ENCODE measurements around the gene SAMD9L.
"Not testable (repeated sequence)": the region's sequence is repeated elsewhere in the genome, so short reads cannot be mapped to it uniquely, and the experiment has no call there.

Gene SAMD9L

DNA sequence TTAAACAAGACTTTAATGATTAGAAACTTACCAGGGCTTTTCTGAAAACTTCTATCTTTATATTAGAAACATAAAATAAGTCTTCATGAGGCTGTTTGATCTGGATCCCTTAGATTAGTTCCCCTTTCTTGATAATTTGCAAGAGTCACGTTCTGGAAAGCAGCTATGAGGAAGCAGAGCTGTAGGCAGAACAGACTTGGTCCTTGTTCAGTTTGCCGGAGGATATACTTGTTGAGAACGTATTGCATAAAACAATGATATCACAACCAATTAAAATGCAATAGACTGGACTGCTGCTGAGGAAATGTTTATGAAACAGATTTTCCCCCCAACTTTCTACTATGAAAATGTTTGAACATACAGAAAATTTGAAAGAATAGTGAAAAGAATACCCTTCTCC, 2.8 kb downstream of the SAMD9L start:
- FAIRE-seq = no peak

DNA sequence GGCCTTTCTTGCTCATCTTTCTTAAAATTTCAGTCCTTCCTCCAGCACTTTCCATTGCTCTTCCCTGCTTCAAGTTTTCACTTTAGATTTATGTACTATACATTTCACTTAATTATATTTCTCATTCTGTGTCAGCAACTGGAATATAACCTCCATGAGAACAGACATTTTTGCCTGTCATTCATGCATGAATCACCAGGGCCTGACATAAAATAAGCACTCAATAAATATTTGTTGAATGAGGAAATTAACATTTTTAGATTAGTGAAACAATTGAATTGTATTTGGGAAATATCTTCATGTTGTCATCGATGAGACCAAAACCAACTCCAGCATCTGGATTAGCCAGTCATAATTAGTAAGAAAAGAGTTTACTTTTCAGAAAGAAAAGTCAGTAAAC, 6.1 kb downstream of the SAMD9L start:
- no peak for FAIRE-seq

DNA sequence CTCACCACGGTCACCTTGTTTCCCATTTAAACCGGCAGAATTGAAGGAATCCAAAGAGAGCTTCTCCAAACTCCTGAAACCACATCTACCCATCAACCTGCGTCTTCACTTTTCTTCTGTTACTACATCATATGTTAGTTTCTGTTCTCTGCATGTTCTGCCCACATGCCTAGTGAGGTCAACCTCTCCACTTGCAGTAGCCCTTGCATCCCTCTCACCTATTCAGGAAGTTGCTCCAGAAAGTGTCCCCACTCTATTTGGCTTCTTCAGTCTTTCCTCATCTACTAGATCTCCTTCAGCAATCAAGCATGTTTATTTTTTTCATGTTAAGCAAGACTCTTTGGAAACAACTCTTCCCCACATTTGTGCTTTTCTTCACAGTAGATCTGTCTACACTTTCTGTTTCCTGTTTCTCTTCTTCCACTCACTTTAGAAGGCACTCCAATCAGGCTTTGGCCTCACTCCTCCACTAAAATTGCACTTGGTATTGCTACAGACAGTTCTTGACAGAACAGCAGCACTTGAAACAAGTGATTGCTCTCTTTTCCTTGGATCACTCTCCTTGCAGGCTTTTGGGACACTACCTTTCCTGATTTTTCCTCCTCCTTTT, 7.5 kb downstream of the SAMD9L start:
- FAIRE-seq = no peak

DNA sequence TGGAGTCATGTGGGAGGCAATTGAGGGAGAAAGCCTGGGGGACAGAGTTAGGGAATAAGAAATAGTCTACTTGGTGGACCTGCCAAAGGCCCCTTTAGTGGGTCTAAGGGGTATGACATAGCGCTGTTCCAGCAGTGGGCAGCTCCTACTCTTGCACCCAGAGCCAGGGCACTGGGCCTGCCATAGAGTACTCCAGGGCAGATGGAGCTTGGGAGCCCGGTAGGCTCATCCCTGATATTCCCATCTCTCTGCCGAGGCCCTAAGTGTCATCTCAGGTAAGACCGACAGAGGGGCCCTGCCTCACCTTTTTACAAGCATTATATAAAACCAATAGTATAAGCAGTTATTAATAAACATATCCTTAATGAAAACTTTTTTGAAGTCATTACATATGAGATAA, 9.6 kb downstream of the SAMD9L start:
- FAIRE-seq = no peak

DNA sequence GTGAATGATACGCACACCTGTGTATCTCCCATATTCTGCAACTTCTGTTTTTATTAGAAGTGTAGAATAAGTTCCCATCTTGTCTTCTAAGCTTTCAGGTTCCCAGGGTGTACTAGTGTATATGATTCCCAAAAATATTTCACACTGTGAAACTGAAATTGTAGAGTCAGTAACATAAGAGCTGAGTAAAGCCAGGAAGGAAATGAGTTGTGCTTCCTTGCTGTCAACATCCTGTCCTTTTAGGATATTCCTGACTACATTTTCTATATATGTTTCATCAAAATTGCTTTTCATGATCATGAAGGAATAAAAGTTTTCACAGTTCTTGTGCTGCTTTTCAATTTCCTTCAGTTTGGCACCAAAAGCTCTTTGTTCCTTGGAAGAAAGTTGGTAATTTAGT, 15.2 kb downstream of the SAMD9L start:
- FAIRE-seq = no peak

DNA sequence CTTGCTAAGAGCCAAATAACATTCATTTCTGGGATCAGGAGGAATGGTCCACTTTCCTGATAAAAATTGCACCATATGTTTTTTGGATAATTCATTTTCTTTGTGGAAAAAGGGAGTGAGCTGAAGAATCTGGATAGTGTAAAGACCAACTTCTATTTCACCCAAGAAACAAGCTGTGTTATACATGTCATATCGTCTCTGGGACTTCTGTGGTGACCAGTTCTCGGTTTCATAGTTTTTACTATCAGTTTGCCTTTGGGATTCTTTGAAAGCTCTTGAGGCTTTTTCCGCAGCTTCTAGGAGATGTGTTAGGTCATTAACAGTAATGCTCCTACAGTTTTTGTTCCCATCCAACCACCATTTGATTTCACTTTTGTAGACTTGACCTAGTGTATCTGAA, 16.0 kb downstream of the SAMD9L start:
- FAIRE-seq = no peak

DNA sequence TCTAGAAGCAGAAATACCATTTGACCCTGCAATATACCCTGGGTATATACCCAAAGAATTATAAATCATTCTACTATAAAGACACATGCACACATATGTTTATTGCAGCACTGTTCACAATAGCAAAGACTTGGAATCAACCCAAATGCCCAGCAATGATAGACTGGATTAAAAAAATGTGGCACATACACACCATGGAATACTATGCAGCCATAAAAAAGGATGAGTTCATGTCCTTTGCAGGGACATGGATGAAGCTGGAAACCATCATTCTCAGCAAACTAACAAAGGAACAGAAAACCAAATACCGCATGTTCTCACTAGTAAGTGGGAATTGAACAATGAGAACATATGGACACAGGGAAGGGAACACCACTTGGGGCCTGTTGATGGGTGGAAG, 21.2 kb downstream of the SAMD9L start:
- FAIRE-seq = not testable (repeated sequence)

DNA sequence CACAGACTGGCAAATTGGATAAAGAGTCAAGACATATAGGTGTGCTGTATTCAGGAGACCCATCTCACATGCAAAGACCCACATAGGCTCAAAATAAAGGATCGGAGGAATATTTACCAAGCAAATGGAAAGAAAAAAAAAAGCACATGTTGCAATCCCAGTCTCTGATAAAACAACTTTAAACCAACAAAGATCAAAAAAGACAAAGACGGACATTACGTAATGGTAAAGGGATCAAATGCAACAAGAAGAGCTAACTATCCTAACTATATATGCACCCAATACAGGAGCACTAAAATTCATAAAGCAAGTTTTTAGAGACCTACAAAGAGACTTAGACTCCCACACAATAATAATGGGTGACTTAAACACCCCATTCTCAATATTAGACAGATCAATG, 24.7 kb downstream of the SAMD9L start:
- not testable (repeated sequence) for FAIRE-seq

DNA sequence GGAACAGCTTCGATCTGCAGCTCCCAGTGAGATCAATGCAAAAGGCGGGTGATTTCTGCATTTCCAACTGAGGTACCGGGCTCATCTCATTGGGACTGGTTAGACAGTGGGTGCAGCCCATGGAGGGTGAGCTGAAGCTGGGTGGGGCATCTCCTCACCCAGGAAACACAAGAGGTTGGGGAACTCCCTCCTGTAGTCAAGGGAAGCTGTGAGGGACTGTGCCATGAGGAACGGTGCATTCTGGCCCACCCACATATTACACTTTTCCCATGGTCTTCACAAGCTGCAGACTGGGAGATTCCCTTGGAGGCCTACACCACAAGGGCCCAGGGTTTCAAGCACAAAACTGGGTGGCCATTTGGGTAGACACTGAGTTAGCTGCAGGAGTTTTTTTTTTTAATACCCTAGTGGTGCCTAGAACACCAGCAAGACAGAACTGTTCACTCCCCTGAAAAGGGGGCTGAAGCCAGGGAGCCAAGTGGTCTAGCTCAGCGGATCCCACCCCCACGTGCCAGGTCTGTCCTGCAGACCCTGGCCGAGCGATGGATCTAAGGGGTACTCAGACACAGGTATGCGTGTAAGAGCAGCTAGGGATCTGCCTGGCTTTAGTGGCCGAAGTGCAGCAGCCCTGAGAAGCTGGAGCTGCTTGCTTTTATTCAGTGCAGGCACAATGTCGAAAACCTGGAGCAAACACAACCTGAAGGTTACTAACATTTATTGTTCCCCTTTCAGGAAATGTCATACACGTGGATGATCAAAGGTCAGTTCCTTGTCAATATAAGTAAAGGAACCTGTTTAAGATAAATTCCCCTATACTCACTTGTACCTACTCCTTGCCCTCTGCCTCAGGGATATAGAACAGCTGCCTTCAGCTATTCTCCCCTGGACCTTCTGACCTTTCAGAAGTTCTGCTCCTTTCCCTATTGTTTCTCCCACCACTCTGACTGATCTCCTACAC, 27.3 kb downstream of the SAMD9L start:
- no peak for FAIRE-seq

DNA sequence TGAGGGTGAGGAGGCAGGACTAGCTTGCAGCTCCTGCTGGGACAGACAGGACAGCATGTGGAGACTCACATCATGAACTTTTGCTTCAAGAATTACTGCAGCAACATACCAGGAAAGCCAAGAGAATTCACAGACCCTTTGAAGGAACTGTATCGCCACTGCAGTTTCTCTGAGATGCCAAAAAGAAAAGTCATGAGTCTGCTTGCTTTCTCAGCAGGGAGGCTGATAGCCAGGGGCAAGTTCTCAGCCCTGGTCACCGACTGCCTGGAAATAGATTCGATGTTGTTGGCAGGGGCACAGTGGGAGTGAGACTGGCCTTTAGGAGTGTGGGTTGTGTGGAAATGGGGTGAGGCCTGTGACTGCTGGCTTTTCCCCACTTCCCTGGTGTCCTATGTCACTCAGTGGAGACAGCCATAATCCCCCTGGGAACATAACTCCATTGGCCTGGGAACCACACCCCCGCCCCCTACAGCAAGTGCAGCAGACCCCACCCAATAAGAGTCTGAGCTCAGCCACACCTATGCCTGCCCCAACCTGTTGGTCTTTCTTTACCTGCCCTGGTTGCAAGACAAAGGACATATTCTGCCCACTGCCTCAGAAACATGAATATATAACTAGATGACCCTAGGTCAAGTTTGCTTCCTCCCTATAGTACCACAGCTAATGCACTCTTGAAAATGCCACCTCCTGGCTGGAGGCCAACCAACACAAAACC, 28.8 kb downstream of the SAMD9L start:
- no peak for FAIRE-seq

DNA sequence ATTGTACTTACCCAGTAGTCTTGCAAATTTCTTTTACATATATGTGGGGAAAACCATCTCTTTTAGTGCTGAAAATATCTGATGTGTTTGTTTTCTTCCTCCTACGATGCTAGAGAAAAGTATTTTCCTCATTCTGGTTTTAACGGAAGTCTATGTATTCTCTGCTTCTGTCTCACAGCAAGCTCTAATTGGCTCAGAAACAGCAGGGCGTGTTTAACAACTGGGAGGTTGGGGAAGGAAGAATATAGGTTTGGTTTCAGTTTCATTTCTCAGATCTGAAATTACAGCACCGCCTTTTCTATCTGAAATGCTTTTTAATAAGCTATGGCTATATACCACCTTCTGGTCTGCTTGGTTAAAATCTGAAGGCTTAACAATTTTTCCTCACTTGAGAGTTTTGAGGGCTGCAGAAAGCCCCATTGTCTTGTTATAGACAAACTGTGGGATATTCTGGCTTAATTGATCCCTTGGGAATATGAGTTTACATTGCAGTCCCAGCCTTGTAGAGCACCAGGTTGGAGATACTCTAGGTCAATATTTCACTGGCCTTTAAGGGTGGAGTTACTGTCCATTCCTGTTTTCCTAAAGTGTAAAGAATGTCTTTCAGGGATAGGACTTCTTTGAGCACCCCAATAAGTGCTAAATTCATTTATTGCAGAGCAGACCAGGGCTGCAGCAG, 30.2 kb downstream of the SAMD9L start, which contains the start of gene SAMD9:
SAMD9 (minus strand) TSS at position 128 of the 679 bp plus-strand sequence. CDS start 11,882 bp downstream, outside the sequence.
- peak; percentile 33 for FAIRE-seq

DNA sequence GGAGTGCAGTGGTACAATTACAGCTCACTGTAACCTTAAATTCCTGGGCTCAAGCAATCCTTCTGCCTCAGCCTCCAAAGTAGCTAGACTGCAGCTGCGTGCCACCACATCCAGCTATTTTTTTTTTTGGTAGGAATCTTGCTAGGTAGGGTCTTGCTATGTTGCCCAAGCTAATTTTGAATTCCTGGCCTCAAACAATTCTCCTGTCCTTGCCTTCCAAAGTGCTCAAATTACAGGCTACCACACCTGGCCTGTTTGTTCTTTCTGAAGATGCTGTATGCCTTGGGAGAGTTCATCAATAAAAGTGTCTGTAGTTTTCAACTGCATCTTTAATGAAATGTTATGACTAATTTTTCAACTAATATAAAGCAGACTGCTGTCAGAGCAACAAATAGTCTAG, 30.9 kb downstream of the SAMD9L start:
- FAIRE-seq = no peak

DNA sequence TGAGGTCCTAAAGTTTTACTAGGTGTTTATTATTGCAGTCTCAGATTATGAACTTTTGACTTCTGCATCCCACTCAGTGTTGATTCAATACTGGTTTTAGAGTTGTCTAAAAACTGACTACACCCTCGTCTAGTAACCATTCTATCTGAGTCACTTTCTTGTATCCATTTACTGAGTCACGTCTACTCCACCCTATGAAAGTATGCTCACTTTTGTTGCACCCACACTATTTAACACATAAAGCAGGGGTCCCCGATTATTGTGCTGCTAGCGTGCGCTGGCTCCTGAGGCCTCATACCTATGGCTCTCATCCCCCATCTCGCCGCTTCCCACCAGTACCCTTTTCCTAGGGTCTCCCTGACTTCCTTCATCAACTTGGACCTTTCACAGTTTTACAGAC, 32.4 kb downstream of the SAMD9L start:
- FAIRE-seq = no peak

DNA sequence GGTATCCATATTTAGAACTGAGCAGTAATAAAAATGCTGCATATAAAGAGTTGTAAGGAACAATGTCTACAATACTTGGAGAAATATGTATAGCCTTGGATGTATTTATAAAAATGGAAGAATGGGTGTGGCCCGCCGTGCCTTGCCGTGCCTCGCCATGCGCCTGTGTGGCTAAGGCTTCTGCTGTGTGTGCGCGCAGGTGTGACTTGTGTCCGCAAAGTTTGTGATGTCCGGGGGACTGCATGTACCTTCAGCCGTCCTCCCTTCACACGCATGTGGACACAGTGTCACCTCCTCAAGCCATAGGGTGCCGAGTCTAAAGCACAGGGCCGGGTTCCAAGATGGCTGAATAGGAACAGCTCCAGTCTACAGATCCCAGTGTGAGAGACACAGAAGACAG, 40.2 kb downstream of the SAMD9L start:
- FAIRE-seq = no peak

DNA sequence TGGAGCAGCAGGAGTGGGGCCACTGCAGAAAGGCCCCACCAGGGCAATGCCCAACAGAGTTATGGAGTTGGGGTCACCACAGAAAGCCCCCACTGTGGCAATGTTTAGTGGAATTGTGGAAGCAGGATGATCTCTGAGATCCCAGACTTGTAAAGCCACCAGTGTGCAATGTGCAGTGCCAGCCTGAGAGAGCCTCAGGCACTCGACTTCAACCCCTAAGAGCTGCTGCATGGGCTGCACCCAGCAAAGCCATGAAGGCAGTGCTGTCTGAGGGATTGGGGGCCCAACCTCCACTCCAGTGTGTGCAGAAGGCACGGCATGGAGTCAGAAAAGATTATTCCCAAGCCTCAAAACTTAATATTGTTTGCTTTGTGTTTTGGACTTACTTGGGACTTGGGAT, 50.8 kb downstream of the SAMD9L start:
- no peak for FAIRE-seq

DNA sequence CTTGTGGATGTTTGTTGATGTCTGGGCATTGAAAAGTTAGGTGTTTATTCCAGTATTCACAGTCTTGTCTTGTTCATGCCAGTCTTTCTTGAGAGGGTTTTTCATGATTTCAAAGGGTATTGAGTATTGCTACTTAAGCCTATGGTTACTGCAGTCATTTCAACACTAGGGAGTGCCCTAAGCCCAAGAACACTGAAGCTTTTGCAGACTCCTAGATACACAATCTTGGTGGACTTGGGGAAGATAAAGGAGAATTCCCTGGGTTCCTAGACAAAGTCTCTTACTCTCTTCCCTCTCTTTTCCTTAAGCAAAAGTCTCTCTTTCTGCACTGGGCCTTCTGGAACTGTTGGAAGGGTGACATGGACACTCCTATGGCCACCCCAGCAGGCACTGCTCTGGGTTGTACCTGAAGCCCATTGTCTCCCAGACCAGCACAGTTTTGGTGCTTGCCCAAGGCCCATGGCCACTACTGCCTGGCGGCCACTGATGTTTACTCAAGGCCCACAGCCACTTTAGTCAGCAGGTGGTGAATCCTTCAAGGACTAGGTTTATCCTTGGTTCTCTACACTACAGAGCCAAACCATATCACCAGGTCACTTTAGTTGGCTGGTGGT, 55.3 kb downstream of the SAMD9L start:
- FAIRE-seq = no peak
